ENCODE data around the gene SLC26A2. TPM values are rescaled to one million over a fixed set of nuclear protein-coding genes. Genes with fewer than 3 reads are reported as not detected.

Gene SLC26A2
- total RNA-seq, 4 donors from 2014 or later: 7.9 to 14.5 (median 8.6) TPM

DNA sequence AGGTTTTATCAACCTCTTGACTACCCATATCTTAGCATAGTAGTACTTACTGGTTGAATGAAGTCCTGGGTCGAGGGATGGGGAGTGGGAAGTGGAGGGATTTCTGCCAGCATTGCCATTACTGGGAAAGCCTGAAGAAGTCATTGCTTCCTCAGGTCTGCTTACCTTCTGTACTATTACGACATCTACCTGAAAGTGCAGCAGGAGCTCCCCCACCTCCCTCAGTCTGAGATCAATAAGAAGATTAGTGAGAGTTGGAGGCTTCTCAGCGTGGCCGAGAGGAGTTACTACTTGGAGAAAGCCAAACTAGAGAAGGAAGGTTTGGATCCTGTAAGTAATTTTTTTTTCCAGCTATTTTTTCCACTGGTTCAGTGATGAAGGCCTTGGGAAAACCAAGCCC is 45.8 kb downstream of the SLC26A2 start:
- H3K4me3 ChIP-seq: no peak overlapping the region
- H3K27me3 ChIP-seq: no peaks in the 10 kb centered on the region
- 91 to 95% methylated on average over 4 of the region's 4 CpGs for WGBS, 2 donors (ENCODE audit: low coverage in 1 of 2)
- H3K9me3 ChIP-seq: no peaks in the 10 kb centered on the region
- H3K27ac ChIP-seq: no peak overlapping the region
- H3K36me3 ChIP-seq: peaks cover 0 to 68% of the 10 kb centered on the region in 2 donors
- TF ChIP-seq POLR2AphosphoS5 (IDR thresholded peaks at IDR 0.05) (no peak), EP300 (IDR thresholded peaks at IDR 0.05) (no peak), POLR2A (IDR thresholded peaks at IDR 0.05) (no peak), CTCF (IDR thresholded peaks at IDR 0.05) (no peak)
- peaks cover 6 to 25% (median 15%) of the 10 kb centered on the region in 3 donors for H3K4me1 ChIP-seq
- no peak for ATAC-seq

DNA sequence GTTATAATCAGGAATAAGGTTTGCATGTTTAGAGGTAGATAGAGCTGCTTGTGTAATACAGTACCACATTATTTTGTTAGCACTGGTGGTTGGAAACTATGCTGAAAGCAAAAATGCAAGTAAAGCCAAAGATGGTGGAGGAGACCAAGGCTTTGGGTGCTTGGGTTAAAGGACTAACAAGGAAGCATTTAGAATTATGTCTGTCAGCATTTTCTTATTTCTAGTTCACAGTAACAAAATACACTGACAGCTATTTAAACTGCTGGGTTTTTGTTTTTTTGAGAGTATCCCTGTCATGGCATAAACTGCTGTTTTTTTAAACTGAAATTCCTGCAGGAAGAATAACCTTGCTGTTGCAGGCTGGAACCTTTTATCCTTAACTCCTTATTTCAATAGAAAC is 46.5 kb downstream of the SLC26A2 start:
- Histone ChIP-seq H3K4me1 (peaks cover 2 to 18% (median 11%) of the 10 kb centered on the region in 3 donors), H3K36me3 (peaks cover 0 to 75% of the 10 kb centered on the region in 2 donors), H3K9me3 (no peaks in the 10 kb centered on the region), H3K4me3 (no peak overlapping the region), H3K27me3 (no peaks in the 10 kb centered on the region), H3K27ac (no peak overlapping the region)
- TF ChIP-seq POLR2AphosphoS5 (IDR thresholded peaks at IDR 0.05) (no peak), POLR2A (IDR thresholded peaks at IDR 0.05) (no peak), CTCF (IDR thresholded peaks at IDR 0.05) (no peak), EP300 (IDR thresholded peaks at IDR 0.05) (no peak)
- ATAC-seq: no peak

DNA sequence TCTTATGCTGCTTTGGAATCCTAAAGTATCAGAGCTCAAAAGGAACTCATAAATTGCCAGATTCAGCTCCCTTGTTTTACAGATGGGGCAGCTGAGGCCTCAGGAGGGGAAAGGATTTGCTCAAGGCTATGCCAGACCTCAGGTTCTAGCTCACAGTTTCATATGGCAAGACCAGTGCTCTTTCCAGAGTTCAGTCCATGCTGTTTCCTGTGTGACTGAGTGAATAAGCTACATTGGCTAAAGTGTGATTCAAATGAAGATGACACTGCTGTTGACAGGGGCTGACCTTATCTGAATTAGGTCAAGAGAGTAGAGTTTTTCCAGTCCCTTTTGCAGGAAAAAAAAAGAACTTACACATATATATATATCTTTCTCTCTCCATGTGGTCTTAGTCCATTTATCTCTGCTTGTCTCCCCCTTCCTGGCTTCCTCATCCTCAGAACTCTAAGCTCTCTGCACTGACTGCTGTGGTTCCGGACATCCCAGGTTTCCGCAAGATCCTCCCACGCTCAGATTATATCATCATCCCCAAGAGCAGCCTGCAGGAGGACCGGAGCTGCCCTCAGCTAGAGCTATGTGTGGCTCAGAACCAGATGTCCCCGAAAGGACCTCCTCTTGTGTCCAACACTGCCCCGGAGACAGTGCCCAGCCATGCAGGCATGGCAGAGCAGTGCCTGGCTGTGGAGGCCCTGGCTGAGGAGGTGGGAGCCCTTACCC is 49.3 kb downstream of the SLC26A2 start:
- H3K27ac ChIP-seq: no peak overlapping the region
- no peak for ATAC-seq
- H3K9me3 ChIP-seq: no peaks in the 10 kb centered on the region
- WGBS, 2 donors (ENCODE audit: low coverage in 1 of 2): no CpG with 5 or more reads among the region's 6 CpGs
- no peak for TF ChIP-seq CTCF (IDR thresholded peaks at IDR 0.05)
- TF ChIP-seq POLR2AphosphoS5 (IDR thresholded peaks at IDR 0.05): no peak
- no peak for TF ChIP-seq EP300 (IDR thresholded peaks at IDR 0.05)
- TF ChIP-seq POLR2A (IDR thresholded peaks at IDR 0.05): no peak
- H3K4me1 ChIP-seq: no peaks in the 10 kb centered on the region
- H3K36me3 ChIP-seq: peaks cover 12 to 99% of the 10 kb centered on the region in 2 donors
- no peak overlapping the region for H3K4me3 ChIP-seq
- no peaks in the 10 kb centered on the region for H3K27me3 ChIP-seq

GRCh38 chr5:150013931-150014330 is 53.4 kb downstream of the SLC26A2 start:
- ATAC-seq: no peak
- TF ChIP-seq CTCF (IDR thresholded peaks at IDR 0.05) (no peak), EP300 (IDR thresholded peaks at IDR 0.05) (no peak), POLR2A (IDR thresholded peaks at IDR 0.05) (no peak), POLR2AphosphoS5 (IDR thresholded peaks at IDR 0.05) (no peak)
- peaks cover 0 to 4% (median 0%) of the 10 kb centered on the region in 3 donors for H3K9me3 ChIP-seq
- peaks cover 17 to 88% of the 10 kb centered on the region in 2 donors for H3K36me3 ChIP-seq
- 88 to 96% methylated on average over 4 of the region's 4 CpGs for WGBS, 2 donors (ENCODE audit: low coverage in 1 of 2)
- no peak overlapping the region for H3K4me3 ChIP-seq
- no peaks in the 10 kb centered on the region for H3K27me3 ChIP-seq
- H3K4me1 ChIP-seq: no peaks in the 10 kb centered on the region
- no peak overlapping the region for H3K27ac ChIP-seq

DNA sequence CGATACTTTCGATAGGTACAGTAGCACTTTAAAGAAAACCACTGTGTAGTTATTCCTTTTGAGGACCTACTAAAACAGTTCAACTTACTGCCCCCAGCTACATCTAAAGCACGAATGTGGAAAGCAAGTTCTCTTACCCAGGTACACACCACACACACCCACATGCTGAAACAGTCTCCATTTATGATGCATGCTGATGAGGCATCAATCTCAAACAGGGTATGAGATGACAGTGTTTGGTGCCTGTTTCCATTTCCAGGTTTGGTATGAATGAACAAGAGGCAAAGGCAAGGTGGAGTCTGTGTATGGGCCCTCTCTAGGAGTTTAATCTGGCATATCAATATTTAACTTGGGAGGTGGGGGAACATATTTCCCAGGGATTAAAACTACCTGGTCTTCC is 53.9 kb downstream of the SLC26A2 start:
- no peak overlapping the region for H3K4me3 ChIP-seq
- H3K27ac ChIP-seq: no peak overlapping the region
- no peaks in the 10 kb centered on the region for H3K4me1 ChIP-seq
- peaks cover 17 to 88% of the 10 kb centered on the region in 2 donors for H3K36me3 ChIP-seq
- H3K27me3 ChIP-seq: no peaks in the 10 kb centered on the region
- peaks cover 0 to 4% (median 0%) of the 10 kb centered on the region in 3 donors for H3K9me3 ChIP-seq
- WGBS, 2 donors (ENCODE audit: low coverage in 1 of 2): 93 to 100% methylated on average over 3 of the region's 3 CpGs
- TF ChIP-seq POLR2AphosphoS5 (IDR thresholded peaks at IDR 0.05) (no peak), EP300 (IDR thresholded peaks at IDR 0.05) (no peak), POLR2A (IDR thresholded peaks at IDR 0.05) (no peak), CTCF (IDR thresholded peaks at IDR 0.05) (no peak)
- ATAC-seq: no peak
